Measurements from ENCODE around the gene MYO10.
"Not testable (repeated sequence)": the region's sequence is repeated elsewhere in the genome, so short reads cannot be mapped to it uniquely, and the experiment has no call there.

MYO10 gene

DNA sequence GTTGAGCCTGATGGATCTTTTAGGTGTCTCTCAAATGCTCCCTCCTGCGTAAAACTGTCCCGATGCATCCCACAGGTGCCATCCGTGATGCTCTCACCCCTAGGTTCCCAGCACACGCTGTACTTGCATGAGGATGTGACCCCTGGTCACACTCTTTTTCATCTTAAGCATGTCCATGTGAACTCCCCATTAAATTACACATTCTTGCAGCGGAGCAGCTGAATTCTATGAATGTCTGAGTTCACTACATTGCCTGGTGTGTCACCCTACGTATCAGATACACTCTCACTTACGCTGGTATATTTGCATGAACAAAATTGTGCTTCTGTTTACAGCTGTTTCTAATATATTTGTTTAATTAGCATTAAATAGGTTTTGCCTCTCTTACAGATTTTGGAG lies 214.0 kb downstream of the MYO10 start:
- DNase-seq (ENCODE audit: extremely low read depth in 1 of 2, low read depth in 1 of 2), result no peak

DNA sequence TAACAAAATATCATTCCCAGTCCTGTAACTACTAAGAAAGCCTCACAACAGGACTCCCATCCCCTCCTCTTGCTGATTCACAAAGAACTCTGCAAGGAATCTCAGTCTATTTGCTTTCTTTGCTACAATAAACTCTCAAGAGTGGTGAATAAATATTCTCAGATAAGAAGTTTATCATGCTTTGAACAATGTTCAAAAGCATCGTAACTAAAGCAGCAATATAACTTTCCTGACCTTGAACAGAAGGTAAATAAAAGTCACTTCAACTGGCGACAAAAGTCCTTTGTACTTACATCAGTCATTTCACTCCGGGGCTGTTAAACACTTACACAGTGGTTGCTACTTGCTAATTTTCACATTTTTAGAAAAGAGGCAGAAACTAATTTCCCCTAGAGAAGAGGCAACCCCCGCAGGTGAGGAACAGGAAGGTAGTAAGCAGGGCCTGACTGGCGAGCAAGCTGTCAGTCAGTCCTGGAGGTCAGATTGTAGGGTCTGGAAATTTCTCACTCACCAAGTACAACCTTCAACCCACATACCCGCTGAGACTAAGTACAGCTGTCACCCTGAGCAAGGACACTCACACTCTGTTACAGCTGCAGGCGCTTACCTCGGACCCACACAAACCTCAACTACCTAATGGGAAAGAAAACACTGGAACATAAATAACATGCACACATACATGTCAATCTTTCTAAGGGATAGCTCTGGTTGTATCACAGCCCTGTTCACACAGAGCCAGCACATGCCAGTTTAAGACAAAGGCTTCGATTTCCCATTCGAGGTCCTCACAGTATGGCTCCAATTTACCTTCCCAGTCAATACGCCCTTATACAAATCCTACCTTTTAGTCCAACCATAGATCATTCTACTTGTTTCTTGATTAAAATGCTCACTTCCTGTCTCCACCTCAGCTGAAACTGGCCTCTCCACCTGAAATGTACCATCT lies 214.7 kb downstream of the MYO10 start:
- DNase-seq (ENCODE audit: extremely low read depth in 1 of 2, low read depth in 1 of 2), result no peak

DNA sequence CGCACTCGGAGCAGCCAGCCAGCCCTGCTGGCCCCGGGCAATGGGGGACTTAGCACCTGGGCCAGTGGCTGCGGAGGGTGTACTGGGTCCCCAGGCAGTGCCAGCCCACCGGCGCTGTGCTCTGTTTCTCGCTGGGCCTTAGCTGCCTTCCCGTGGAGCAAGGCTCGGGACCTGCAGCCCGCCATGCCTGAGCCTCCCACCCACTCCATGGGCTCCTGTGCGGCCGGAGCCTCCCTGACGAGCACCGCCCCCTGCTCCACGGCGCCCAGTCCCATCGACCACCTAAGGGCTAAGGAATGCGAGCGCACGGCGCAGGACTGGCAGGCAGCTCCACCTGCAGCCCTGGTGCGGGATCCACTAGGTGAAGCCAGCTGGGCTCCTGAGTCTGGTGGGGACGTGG lies 218.1 kb downstream of the MYO10 start:
- not testable (repeated sequence) for DNase-seq (ENCODE audit: extremely low read depth in 1 of 2, low read depth in 1 of 2)

DNA sequence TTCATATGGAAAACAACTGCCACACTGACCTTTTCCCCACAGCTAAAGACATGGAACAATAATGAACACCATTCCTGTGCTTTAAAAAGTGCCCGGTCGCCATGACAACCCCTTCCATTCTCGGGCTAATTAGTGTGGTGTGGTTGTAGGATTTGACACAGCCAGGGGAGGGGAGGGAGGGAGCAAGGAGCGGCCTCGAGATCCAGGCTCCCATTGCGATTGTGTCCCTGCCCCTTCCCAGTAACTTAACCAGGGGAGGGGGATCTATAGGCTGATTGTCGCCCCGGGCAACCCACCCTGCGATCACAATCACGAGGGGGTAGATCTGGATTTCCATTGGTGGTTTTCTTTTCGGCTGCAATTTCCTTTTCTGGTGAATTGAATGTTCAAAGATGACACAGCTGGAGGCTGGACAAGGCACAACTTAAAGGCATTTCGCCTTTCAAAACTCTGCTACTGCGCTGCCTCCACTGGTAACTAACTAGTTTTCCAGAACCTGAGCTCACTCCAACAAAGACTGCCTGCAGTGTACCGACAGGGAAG lies 222.6 kb downstream of the MYO10 start:
- DNase-seq (ENCODE audit: extremely low read depth in 1 of 2, low read depth in 1 of 2), result no peak

DNA sequence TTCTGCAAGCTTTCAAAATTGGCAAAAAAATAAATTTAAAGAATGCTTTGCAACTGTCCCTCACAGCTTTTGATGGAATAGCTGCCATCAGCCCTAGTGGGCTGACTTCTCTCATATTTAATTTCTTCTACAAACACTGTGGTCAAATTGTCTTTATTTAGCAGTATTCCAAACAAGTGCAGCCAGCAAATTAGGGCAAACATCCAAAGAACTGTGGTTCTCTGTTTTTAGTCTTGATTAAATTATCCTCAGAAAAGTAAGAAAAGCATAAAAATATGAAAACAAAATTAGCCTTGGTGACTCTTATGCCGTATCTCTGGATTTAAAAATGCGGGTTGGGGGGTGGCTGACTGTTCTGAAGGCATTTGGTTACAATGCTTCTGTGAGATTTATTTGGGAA lies 223.5 kb downstream of the MYO10 start:
- no peak for DNase-seq (ENCODE audit: extremely low read depth in 1 of 2, low read depth in 1 of 2)

DNA sequence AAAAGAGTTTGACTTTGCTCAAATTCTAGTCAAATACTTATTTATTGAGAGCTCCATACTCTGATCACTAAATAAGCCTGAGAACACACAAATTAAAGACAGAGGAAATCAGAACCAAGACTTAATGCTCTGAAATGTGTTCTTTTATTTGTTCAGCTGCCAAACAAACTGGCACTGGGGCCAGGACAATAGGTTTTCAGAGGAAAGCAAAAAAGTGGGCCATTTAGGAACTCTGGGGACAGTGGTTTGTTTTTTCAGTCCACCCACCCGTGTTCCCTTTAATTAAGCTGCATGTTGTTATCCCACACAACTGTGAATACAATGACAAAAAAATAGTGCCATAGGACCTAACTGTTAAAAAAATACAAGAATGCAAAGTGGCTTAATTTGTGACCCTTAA lies 223.9 kb downstream of the MYO10 start:
- no peak for DNase-seq (ENCODE audit: extremely low read depth in 1 of 2, low read depth in 1 of 2)

DNA sequence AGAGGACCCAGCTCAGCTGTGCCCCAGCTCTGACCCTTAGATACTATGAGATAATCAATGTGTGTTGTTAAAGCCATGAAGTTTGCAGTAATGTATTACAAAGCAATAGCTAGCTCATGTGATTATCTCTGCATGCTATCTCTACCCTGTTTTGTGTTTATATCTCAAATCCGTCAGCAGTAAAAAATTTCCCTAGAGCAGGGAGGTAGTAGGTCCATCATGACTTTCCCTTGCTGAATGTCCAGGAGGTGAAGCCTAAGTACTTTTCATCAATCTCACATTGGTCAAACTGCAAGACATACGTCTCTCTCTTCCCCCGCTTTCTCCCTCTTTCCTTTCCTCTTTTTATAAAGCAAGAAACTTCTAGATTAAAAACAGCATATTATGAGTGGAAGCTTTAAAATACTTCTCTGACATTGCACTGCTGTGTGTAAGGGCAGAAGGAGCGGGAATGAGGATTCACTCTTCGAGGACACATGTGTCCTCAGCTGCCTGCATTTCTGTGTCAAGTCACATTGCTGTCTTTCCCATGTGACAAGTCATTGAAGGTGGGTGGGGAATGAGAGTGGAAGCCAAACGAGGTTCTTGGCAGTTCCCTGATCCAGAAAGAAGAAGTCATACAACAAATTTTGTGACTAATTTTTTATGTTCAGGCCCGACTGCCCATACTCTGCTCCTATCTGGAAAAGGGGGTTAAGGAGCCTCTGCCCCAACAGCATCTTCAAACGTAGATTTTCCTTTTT lies 226.2 kb downstream of the MYO10 start:
- no peak for DNase-seq (ENCODE audit: extremely low read depth in 1 of 2, low read depth in 1 of 2)

DNA sequence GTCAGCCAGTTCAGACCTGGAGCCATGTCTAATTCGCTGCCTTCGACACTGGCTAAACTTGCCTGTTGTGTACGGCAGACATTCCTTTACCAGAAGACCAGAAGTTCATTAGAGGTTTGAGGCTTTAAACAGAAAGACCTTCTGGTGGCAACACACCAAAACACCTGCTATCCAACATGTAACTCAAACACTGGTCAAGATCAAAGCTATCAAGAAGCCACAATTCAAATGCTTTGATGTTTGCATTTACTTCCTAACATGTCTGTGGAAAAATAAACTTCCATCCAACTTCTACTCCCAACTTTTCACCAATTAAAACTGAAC lies 228.3 kb downstream of the MYO10 start:
- no peak for DNase-seq (ENCODE audit: extremely low read depth in 1 of 2, low read depth in 1 of 2)

DNA sequence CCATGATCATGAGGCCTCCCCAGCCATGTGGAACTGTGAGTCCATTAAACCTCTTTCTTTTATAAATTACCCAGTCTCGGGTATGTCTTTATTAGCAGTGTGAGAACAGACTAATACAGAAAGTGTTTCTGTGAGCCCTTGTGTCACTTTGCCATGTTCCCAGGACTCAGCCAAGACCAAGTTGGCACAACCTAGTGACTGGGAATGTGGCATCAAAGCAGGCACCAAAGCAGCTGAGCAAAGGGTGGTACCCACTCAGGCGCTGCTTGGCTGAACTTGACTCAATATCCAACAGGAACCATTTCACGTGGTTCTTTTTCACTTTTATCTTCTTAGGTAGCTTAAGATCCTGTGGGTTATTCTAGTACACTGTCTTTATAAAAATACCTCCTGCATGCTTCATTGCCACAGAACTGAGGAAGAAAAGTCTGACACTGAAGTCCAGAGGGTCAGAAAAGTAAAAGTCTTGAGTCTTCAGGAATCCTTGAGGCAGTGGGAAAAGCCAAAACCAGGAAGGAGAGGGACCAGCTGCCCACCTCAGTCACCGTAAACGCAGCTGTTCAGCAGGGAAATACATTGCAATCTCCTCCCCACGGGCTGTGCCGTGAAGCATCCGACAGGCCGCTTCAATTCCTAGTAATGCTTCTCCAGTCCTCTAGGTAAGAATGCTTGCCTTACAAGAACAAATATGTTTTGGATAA lies 228.8 kb downstream of the MYO10 start:
- DNase-seq (ENCODE audit: extremely low read depth in 1 of 2, low read depth in 1 of 2), result no peak

DNA sequence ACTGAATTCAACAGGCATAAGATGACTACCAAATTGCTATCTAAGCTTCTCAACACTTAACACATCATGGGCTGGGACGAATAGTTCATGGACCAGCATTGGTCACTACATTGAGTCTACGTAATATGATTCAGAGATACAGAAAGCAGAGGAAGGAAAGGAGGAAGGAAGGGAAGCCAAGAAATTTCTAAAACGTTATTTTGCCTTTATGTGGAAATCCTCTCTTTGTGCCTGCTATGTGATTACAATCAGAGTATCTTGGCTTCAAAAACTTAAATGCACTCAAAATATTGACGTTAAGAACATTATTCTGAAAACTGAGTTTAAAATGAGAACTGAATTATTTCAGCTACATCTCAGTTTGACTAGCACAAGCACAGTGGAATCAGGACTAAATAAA lies 231.1 kb downstream of the MYO10 start:
- no peak for DNase-seq (ENCODE audit: extremely low read depth in 1 of 2, low read depth in 1 of 2)

DNA sequence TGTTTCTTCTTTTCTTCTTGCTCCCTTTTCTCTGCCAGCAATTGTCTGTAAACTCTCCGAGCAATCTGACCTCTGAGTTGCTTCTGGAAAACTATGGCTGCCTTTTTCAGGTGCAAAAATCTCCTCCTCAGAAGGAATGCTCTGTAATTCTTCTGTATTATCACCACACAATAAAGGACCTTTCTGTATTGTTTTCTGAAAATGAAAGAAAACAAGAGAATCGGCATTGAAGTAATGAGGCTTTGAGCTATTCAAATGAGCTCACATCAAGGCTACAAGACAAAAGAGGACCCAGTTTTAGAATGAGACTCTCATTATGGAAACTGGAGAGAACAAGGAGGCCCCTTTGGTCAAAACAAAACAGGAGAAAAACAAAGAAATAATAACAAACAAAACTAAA lies 233.1 kb downstream of the MYO10 start:
- DNase-seq (ENCODE audit: extremely low read depth in 1 of 2, low read depth in 1 of 2), result no peak

DNA sequence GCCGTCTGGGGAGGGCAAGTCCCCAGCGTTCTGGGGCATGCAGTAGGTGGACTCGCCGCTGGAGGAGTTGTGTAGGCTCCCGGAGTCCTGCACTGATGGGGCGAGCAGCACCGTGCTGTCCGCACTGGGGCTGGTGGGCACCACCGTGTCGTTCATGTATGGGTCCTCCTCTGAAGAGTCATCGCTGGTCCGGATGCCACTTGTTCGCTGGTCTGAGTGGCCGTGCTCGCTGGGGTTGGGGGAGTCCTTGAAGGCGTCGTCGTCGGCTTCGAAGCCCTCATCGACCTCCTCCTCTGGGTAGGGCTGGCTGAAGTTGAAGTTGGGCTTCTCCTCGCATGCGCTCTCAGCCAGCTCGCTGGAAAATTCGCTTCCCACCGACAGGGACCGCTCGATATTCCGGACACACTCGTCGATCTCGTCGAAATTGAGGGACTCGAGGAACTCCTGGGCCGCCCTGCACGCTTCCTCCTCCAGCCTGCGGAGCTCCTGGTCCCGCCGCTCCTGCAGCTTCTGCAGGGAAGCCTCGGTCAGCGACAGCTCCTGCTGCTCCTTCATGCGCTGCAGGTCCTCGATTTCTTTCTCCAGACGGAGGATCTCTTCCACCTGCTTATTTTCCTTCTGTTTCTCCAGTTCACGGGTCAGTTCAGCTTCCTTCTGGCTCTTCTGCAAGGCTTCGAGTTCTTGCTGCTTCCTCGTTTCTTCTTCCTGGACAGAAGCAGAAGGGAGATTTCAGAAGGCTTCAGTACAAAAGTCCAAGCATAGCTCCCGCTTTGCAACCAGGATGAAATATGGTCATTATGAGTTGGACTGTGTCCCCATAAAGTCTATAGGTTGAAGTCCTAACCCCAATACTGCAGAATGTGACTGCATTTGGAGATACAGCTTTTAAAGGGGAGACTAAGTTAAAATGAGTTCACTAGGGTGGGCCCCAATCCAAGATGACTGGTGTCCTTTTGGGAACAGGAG lies 234.7 kb downstream of the MYO10 start:
- no peak for DNase-seq (ENCODE audit: extremely low read depth in 1 of 2, low read depth in 1 of 2)

DNA sequence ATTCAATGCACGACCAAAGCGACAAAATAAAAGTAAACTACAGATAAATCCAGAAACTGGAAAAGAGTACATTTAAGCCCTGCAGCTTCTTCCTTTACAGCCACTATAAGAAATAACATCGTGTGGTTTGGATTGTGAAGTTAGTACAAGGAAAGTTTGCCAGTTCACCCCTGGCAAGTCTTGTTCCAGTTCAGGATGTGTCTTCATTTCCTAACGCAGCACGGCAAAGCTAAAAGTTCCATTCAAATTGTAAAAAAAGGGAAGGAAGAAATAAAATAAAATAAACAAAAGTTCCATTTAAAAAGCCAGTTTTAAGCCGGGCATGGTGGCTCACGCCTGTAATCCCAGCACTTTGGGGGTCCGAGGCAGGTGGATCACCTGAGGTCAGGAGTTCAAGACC lies 236.0 kb downstream of the MYO10 start:
- DNase-seq (ENCODE audit: extremely low read depth in 1 of 2, low read depth in 1 of 2), result no peak

DNA sequence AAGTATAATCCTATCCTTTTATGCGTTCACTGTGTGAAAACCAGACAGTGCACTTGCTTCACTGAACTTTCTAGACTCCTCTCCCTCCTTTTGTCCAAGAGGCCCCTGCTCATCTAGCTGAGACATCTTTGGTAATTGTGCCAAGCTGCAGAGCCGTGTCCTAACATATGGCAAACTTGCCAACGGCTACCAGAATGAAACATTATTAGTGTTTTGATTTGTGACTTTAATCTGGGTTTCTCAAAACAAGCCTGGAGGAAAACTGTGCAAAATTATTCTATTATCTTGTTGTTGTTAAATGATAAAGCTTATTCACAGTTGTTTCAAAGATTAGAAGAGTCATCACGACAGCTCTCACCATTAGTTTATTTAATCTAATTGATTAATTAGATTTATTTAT lies 240.3 kb downstream of the MYO10 start:
- no peak for DNase-seq (ENCODE audit: extremely low read depth in 1 of 2, low read depth in 1 of 2)

DNA sequence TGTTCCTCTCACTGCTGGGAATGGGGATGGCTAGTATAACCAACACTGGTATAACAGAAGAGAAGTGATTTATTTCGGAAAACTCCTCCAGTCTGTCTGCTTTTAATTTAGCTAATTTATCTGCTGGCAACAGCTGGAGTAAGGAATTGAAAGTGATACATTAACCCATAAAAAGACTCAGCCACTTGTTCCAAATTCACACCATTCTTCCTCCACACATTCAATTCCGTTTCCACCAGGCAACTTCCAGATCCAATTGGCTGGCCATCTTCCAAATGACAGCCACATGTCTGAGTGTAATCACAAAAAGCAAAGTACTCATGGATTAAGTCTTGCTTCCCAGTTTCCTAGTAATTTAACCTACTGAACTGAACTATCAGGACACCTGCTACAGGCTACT lies 242.2 kb downstream of the MYO10 start:
- DNase-seq (ENCODE audit: extremely low read depth in 1 of 2, low read depth in 1 of 2), result no peak

DNA sequence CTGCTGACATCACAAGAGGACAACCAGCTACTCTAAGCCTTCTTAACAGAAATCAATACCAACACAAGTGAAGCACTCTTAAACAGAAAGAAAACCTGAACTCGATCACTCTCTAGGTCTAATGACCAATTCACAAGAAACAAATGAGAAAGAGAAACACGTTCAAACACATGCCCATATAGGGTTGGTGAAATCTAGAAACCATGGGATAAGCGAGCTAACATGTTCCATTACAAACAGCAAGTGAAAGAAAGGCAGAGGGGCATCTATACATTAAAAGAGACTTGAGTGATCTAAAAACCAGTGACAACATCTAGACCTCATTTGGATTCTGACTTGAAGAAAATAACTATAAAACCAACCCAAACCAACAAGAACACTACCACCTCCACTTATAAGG lies 244.4 kb downstream of the MYO10 start:
- DNase-seq (ENCODE audit: extremely low read depth in 1 of 2, low read depth in 1 of 2), result no peak

DNA sequence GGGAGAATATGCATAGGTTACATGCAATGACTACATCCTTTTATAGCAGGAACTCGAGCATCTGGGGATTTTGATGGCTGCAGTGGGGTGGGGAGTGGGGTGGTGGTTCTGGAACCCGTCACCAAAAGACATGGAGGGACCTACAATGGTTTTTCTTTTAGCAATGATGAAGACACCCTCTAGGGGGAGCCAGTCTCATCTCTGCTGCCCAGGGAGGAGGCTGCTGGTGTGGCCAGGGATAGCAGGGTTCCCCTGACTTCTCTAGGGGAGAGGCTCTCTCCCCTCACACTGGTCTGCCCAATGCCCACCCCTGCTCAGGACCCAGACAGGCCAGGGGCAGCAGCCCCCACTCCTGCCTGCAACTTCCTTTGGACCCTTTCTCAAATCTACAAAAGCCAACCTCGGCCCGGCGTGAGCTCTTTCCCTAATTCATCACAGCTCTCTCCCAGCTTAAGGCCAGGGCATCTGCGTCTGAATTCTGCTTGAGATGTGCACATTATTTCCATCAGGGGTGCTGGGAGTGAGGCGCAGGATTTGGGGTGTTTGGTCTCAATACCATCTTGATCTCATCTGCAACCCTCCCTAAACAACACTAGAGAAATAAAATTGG lies 245.7 kb downstream of the MYO10 start:
- no peak for DNase-seq (ENCODE audit: extremely low read depth in 1 of 2, low read depth in 1 of 2)

DNA sequence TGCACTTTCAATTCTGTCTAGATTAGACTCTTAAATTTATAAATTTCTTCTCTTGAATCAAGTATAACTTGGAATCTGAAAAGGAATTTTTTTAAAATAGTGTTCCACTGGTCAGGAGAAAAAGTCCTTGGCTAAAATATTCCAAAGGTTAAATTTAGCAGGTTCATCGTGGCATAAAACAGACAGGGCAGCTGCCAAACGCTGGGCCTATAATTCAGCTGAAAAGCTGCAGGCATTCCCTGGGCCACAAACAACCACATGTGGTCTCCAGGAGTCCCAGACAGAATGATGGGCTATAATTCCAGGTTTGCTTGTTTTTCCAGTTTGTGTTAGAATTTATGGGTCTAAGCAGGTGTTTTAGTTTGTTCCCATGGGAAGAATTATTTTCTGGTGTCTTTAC lies 248.2 kb downstream of the MYO10 start:
- no peak for DNase-seq (ENCODE audit: extremely low read depth in 1 of 2, low read depth in 1 of 2)

DNA sequence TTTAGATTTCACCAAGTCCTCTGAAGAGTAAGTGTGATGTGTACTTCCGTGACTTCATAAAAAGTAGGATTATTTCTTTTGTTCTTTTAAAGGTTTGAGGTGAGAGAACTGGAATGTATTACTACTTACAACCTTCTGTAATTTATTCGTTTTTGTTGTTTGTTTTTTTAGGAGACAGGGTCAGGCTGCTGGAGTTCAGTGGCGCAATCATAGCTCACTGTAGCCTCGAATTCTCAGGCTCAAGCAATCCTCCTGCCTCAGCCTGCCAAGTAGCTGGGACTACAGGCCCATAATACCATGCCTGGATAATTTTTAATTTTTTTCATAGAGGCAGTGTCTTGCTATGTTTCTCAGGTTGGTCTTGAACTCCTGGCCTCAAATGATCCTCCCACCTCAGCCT lies 251.0 kb downstream of the MYO10 start:
- DNase-seq (ENCODE audit: extremely low read depth in 1 of 2, low read depth in 1 of 2), result no peak

DNA sequence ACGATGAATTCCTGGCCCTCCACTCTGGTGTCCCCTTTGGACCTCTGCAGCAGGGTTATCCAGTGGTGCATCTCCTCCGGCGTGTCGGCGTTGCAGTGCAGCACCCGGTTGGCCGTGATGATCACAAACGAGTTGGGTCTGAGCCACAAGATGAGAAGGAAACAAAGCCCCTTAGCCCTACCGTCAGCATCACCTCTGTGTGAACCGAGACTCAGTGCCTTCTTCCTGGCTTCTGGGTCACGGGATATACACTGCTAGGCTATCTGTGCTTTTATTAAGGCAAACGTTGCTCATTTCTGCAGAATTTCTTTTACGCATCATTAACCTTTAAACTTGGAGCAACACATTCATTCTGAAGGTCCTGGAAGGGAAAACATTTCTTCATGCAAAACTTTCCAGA lies 254.2 kb downstream of the MYO10 start:
- DNase-seq (ENCODE audit: extremely low read depth in 1 of 2, low read depth in 1 of 2), result no peak
